RWPE2 (cell line): ENCODE data around the gene TBX2.

ENCODE experiments used
- ATAC-seq: fragments of 200-7000 bp; cut with Tn5 transposase; 3 replicates; pipeline ENCODE4 v1.9.1; 2021; ENCODE audit warnings: low read depth
- DNase-seq: peaks from one replicate; pipeline ENCODE4 v3.0.0-alpha.2; 2020; ENCODE audit warnings: low spot score
- H3K27ac ChIP-seq: fragments of 450-650 bp; 2 replicates; pipeline ENCODE4 v1.5.1; 2017; ENCODE audit warnings: mild to moderate bottlenecking; ENCODE audit not compliant: poor library complexity, severe bottlenecking
- H3K27me3 ChIP-seq: fragments of 250-450 bp; sonication (Bioruptor Pico); 2 replicates; pipeline ENCODE4 v1.5.1; 2021; ENCODE audit warnings: mild to moderate bottlenecking, moderate library complexity; ENCODE audit not compliant: insufficient read depth, poor library complexity, severe bottlenecking
- H3K36me3 ChIP-seq: fragments of 250-450 bp; sonication (Bioruptor Pico); 2 replicates; pipeline ENCODE4 v1.5.1; 2020; ENCODE audit warnings: low read depth, mild to moderate bottlenecking, moderate library complexity
- H3K4me1 ChIP-seq: fragments of 250-450 bp; sonication (Bioruptor Pico); 2 replicates; pipeline ENCODE4 v1.5.1; 2021; ENCODE audit warnings: mild to moderate bottlenecking, moderate library complexity; ENCODE audit not compliant: insufficient read depth, poor library complexity, severe bottlenecking
- H3K4me3 ChIP-seq: fragments of 250-450 bp; sonication (Bioruptor Pico); 2 replicates; pipeline ENCODE4 v1.5.1; 2021; ENCODE audit warnings: mild to moderate bottlenecking, moderate library complexity; ENCODE audit not compliant: severe bottlenecking
- H3K9me3 ChIP-seq: fragments of 250-450 bp; sonication (Bioruptor Pico); 2 replicates; pipeline ENCODE4 v1.5.1; 2021; ENCODE audit warnings: mild to moderate bottlenecking, moderate library complexity; ENCODE audit not compliant: severe bottlenecking
- CTCF ChIP-seq: fragments of 450-650 bp; IDR thresholded peaks from one replicate; pipeline ENCODE4 v1.5.1; 2017; ENCODE audit warnings: mild to moderate bottlenecking, moderate library complexity; ENCODE audit not compliant: poor library complexity, severe bottlenecking

The TBX2 gene

GRCh38 chr17:61404663-61404912 lies 4.9 kb downstream of the TBX2 start:
- Histone ChIP-seq H3K4me1 (peaks cover 3% of the 10 kb centered on the region), H3K27ac (no peak overlapping the region), H3K9me3 (no peaks in the 10 kb centered on the region), H3K27me3 (peaks cover 37% of the 10 kb centered on the region), H3K4me3 (no peak overlapping the region), H3K36me3 (no peaks in the 10 kb centered on the region)
- ATAC-seq (no peak), DNase-seq (no peak)
- TF ChIP-seq CTCF, result no peak

- Histone ChIP-seq H3K27ac (no peak overlapping the region), H3K9me3 (no peaks in the 10 kb centered on the region), H3K4me1 (peaks cover 3% of the 10 kb centered on the region), H3K4me3 (no peak overlapping the region), H3K36me3 (no peaks in the 10 kb centered on the region), H3K27me3 (peaks cover 36% of the 10 kb centered on the region)
- ATAC-seq, result no peak
- no peak for DNase-seq
- TF ChIP-seq CTCF, result no peak
Observed at GRCh38 chr17:61404913-61405685, 5.5 kb downstream of the TBX2 start.

GRCh38 chr17:61405686-61406536 lies 6.3 kb downstream of the TBX2 start:
- Histone ChIP-seq H3K36me3 (no peaks in the 10 kb centered on the region), H3K4me1 (peaks cover 3% of the 10 kb centered on the region), H3K27me3 (peaks cover 31% of the 10 kb centered on the region), H3K27ac (no peak overlapping the region), H3K9me3 (no peaks in the 10 kb centered on the region), H3K4me3 (no peak overlapping the region)
- TF ChIP-seq CTCF, result no peak
- ATAC-seq, result no peak
- no peak for DNase-seq

GRCh38 chr17:61406537-61406845 lies 6.8 kb downstream of the TBX2 start:
- Histone ChIP-seq H3K4me3 (no peak overlapping the region), H3K36me3 (no peaks in the 10 kb centered on the region), H3K4me1 (peaks cover 3% of the 10 kb centered on the region), H3K27ac (no peak overlapping the region), H3K9me3 (no peaks in the 10 kb centered on the region), H3K27me3 (peaks cover 26% of the 10 kb centered on the region)
- DNase-seq (no peak), ATAC-seq (no peak)
- no peak for TF ChIP-seq CTCF
